Measurements from ENCODE around the gene CDX2.

DNA sequence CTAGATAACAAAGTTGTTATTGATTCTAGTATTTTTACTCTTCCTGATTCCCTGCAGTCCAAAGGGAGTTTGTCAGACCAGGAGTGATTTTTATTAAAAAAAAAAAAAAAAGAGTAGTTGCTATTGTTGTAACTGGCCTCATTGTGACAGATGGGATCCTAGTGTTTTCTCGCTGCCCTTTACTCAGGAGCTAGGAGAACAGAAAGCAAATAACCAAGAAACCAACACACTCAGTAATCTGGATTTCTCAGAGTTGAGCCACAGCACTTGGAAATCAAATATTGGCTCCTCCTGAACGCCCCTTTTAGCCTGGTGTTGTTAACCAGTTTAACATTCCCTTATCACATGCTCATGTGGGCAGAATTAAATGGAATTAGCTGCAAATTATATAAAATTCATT, 57.6 kb downstream of the CDX2 start:
- TF ChIP-seq, protein P1, sequence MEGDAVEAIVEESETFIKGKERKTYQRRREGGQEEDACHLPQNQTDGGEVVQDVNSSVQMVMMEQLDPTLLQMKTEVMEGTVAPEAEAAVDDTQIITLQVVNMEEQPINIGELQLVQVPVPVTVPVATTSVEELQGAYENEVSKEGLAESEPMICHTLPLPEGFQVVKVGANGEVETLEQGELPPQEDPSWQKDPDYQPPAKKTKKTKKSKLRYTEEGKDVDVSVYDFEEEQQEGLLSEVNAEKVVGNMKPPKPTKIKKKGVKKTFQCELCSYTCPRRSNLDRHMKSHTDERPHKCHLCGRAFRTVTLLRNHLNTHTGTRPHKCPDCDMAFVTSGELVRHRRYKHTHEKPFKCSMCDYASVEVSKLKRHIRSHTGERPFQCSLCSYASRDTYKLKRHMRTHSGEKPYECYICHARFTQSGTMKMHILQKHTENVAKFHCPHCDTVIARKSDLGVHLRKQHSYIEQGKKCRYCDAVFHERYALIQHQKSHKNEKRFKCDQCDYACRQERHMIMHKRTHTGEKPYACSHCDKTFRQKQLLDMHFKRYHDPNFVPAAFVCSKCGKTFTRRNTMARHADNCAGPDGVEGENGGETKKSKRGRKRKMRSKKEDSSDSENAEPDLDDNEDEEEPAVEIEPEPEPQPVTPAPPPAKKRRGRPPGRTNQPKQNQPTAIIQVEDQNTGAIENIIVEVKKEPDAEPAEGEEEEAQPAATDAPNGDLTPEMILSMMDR (conservative IDR thresholded peaks at IDR 0.05; ENCODE audit: low read depth in 2 of 2): no peak
- TF ChIP-seq, protein P2, sequence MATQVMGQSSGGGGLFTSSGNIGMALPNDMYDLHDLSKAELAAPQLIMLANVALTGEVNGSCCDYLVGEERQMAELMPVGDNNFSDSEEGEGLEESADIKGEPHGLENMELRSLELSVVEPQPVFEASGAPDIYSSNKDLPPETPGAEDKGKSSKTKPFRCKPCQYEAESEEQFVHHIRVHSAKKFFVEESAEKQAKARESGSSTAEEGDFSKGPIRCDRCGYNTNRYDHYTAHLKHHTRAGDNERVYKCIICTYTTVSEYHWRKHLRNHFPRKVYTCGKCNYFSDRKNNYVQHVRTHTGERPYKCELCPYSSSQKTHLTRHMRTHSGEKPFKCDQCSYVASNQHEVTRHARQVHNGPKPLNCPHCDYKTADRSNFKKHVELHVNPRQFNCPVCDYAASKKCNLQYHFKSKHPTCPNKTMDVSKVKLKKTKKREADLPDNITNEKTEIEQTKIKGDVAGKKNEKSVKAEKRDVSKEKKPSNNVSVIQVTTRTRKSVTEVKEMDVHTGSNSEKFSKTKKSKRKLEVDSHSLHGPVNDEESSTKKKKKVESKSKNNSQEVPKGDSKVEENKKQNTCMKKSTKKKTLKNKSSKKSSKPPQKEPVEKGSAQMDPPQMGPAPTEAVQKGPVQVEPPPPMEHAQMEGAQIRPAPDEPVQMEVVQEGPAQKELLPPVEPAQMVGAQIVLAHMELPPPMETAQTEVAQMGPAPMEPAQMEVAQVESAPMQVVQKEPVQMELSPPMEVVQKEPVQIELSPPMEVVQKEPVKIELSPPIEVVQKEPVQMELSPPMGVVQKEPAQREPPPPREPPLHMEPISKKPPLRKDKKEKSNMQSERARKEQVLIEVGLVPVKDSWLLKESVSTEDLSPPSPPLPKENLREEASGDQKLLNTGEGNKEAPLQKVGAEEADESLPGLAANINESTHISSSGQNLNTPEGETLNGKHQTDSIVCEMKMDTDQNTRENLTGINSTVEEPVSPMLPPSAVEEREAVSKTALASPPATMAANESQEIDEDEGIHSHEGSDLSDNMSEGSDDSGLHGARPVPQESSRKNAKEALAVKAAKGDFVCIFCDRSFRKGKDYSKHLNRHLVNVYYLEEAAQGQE (IDR thresholded peaks at IDR 0.05; ENCODE audit: unreplicated experiment): no peak
- TF ChIP-seq, protein P3, sequence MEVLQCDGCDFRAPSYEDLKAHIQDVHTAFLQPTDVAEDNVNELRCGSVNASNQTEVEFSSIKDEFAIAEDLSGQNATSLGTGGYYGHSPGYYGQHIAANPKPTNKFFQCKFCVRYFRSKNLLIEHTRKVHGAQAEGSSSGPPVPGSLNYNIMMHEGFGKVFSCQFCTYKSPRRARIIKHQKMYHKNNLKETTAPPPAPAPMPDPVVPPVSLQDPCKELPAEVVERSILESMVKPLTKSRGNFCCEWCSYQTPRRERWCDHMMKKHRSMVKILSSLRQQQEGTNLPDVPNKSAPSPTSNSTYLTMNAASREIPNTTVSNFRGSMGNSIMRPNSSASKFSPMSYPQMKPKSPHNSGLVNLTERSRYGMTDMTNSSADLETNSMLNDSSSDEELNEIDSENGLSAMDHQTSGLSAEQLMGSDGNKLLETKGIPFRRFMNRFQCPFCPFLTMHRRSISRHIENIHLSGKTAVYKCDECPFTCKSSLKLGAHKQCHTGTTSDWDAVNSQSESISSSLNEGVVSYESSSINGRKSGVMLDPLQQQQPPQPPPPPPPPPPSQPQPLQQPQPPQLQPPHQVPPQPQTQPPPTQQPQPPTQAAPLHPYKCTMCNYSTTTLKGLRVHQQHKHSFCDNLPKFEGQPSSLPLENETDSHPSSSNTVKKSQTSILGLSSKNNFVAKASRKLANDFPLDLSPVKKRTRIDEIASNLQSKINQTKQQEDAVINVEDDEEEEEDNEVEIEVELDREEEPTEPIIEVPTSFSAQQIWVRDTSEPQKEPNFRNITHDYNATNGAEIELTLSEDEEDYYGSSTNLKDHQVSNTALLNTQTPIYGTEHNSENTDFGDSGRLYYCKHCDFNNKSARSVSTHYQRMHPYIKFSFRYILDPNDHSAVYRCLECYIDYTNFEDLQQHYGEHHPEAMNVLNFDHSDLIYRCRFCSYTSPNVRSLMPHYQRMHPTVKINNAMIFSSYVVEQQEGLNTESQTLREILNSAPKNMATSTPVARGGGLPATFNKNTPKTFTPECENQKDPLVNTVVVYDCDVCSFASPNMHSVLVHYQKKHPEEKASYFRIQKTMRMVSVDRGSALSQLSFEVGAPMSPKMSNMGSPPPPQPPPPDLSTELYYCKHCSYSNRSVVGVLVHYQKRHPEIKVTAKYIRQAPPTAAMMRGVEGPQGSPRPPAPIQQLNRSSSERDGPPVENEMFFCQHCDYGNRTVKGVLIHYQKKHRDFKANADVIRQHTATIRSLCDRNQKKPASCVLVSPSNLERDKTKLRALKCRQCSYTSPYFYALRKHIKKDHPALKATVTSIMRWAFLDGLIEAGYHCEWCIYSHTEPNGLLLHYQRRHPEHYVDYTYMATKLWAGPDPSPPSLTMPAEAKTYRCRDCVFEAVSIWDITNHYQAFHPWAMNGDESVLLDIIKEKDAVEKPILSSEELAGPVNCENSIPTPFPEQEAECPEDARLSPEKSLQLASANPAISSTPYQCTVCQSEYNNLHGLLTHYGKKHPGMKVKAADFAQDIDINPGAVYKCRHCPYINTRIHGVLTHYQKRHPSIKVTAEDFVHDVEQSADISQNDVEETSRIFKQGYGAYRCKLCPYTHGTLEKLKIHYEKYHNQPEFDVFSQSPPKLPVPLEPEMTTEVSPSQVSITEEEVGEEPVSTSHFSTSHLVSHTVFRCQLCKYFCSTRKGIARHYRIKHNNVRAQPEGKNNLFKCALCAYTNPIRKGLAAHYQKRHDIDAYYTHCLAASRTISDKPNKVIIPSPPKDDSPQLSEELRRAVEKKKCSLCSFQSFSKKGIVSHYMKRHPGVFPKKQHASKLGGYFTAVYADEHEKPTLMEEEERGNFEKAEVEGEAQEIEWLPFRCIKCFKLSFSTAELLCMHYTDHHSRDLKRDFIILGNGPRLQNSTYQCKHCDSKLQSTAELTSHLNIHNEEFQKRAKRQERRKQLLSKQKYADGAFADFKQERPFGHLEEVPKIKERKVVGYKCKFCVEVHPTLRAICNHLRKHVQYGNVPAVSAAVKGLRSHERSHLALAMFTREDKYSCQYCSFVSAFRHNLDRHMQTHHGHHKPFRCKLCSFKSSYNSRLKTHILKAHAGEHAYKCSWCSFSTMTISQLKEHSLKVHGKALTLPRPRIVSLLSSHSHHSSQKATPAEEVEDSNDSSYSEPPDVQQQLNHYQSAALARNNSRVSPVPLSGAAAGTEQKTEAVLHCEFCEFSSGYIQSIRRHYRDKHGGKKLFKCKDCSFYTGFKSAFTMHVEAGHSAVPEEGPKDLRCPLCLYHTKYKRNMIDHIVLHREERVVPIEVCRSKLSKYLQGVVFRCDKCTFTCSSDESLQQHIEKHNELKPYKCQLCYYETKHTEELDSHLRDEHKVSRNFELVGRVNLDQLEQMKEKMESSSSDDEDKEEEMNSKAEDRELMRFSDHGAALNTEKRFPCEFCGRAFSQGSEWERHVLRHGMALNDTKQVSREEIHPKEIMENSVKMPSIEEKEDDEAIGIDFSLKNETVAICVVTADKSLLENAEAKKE (CRISPR knock-in tag; IDR thresholded peaks at IDR 0.05): no peak
